RWPE2 (cell line): ENCODE data around the gene ATG4B.

ENCODE experiments used
- ATAC-seq: fragments of 200-7000 bp; cut with Tn5 transposase; 3 replicates; pipeline ENCODE4 v1.9.1; 2021; ENCODE audit warnings: low read depth
- DNase-seq: peaks from one replicate; pipeline ENCODE4 v3.0.0-alpha.2; 2020; ENCODE audit warnings: low spot score
- H3K27ac ChIP-seq: fragments of 450-650 bp; 2 replicates; pipeline ENCODE4 v1.5.1; 2017; ENCODE audit warnings: mild to moderate bottlenecking; ENCODE audit not compliant: poor library complexity, severe bottlenecking
- H3K27me3 ChIP-seq: fragments of 250-450 bp; sonication (Bioruptor Pico); 2 replicates; pipeline ENCODE4 v1.5.1; 2021; ENCODE audit warnings: mild to moderate bottlenecking, moderate library complexity; ENCODE audit not compliant: insufficient read depth, poor library complexity, severe bottlenecking
- H3K36me3 ChIP-seq: fragments of 250-450 bp; sonication (Bioruptor Pico); 2 replicates; pipeline ENCODE4 v1.5.1; 2020; ENCODE audit warnings: low read depth, mild to moderate bottlenecking, moderate library complexity
- H3K4me1 ChIP-seq: fragments of 250-450 bp; sonication (Bioruptor Pico); 2 replicates; pipeline ENCODE4 v1.5.1; 2021; ENCODE audit warnings: mild to moderate bottlenecking, moderate library complexity; ENCODE audit not compliant: insufficient read depth, poor library complexity, severe bottlenecking
- H3K4me3 ChIP-seq: fragments of 250-450 bp; sonication (Bioruptor Pico); 2 replicates; pipeline ENCODE4 v1.5.1; 2021; ENCODE audit warnings: mild to moderate bottlenecking, moderate library complexity; ENCODE audit not compliant: severe bottlenecking
- H3K9me3 ChIP-seq: fragments of 250-450 bp; sonication (Bioruptor Pico); 2 replicates; pipeline ENCODE4 v1.5.1; 2021; ENCODE audit warnings: mild to moderate bottlenecking, moderate library complexity; ENCODE audit not compliant: severe bottlenecking
- TF ChIP-seq, protein P1 (sequence below): fragments of 450-650 bp; IDR thresholded peaks from one replicate; pipeline ENCODE4 v1.5.1; 2017; ENCODE audit warnings: mild to moderate bottlenecking, moderate library complexity; ENCODE audit not compliant: poor library complexity, severe bottlenecking

ATG4B gene

DNA sequence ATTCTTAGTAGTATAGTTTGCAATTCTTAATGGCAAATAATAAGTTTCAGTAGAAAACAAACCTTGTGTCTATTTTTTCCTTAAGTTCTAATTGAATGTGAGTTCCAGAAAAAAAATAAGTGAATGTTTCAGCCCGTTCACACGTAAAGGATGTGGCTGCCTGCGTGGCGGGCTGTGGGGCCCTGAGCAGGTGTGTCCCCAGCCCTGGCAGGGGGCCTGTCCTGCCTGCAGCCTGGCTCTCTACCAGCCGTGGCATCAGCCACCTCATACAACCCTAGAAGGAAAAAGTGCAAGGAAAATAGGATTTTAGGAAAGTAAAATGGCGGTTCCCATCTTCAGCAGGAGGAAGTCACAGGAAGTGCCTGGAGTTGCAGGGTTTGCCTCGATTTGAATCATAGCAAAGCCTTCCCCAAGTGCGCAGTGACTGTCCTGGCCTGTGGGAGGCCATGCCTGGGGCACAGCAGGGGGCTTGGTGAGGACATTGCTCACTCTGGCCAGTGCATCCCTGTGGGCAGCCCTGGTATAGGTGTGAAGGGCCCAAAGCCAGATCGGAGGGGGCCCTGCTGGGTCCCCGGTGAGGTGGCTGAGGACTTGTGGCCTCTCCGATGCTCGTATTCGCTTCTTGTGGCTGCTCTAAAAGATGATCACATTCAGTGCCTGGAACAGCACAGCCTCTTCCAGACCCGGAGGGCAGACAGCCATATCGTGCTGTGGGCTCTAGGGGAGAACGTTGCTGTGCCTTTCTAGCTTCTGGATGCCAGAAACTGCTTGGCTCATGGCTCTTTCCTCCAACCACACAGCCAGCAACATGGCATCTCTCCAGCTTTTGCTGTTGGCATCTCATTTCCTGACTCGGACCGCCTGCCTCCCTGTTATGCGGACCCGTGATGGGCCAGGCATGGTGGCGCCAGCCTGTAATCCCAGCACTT lies 36.6 kb downstream of the ATG4B start:
- TF ChIP-seq, protein P1, sequence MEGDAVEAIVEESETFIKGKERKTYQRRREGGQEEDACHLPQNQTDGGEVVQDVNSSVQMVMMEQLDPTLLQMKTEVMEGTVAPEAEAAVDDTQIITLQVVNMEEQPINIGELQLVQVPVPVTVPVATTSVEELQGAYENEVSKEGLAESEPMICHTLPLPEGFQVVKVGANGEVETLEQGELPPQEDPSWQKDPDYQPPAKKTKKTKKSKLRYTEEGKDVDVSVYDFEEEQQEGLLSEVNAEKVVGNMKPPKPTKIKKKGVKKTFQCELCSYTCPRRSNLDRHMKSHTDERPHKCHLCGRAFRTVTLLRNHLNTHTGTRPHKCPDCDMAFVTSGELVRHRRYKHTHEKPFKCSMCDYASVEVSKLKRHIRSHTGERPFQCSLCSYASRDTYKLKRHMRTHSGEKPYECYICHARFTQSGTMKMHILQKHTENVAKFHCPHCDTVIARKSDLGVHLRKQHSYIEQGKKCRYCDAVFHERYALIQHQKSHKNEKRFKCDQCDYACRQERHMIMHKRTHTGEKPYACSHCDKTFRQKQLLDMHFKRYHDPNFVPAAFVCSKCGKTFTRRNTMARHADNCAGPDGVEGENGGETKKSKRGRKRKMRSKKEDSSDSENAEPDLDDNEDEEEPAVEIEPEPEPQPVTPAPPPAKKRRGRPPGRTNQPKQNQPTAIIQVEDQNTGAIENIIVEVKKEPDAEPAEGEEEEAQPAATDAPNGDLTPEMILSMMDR = no peak
- Histone ChIP-seq H3K27me3 (no peaks in the 10 kb centered on the region), H3K4me1 (no peaks in the 10 kb centered on the region), H3K27ac (no peak overlapping the region), H3K9me3 (no peaks in the 10 kb centered on the region), H3K36me3 (peaks cover 34% of the 10 kb centered on the region), H3K4me3 (no peak overlapping the region)
- DNase-seq (no peak), ATAC-seq (0 out of 3 replicates have a peak, but pooled peaks have one; percentile 3)

DNA sequence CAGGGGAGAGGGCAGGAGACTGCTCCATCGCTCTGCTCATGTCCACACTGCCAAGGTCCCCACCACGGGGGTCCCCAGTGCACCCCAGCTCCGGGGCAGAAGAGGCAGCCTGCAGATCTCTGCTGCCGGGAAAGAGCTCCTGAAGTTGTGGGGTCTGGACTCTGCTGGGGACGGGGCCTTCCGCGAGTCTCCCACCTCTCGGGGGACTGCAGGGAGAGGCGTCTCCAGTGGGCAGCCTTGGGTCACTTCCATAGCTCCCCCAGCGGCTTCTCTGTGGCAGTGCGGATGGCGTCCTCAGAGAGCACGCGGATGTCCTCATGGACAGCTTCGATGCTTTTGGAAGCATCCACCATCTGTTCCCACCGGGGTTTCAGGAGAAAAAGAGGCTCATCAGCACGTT lies 38.4 kb downstream of the ATG4B start:
- H3K27ac ChIP-seq = no peak overlapping the region
- DNase-seq = no peak
- no peaks in the 10 kb centered on the region for H3K9me3 ChIP-seq
- peaks cover 49% of the 10 kb centered on the region for H3K36me3 ChIP-seq
- no peak for ATAC-seq
- H3K4me1 ChIP-seq = no peaks in the 10 kb centered on the region
- H3K4me3 ChIP-seq = no peak overlapping the region
- TF ChIP-seq, protein P1 = no peak
- H3K27me3 ChIP-seq = no peaks in the 10 kb centered on the region

DNA sequence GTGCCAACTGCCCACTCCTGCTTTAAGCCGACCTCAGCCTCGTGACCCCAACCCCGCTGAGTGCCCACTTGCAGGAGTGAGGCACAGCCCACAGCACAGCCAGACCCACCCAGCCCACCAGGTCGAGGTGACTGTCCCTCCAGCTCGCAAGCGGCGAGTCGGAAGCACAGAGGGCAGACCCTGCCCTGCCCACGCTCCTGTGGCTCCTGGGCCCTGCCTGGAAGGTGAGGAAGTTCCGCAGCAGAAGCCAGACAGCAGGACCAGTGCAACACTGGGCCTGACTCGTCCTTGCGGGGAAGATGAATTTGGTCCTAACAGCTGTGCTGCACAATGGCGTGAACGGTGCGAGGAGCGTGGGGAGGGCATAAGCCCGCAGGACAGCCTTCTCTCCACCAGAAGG lies 39.2 kb downstream of the ATG4B start:
- Histone ChIP-seq H3K4me1 (peaks cover 4% of the 10 kb centered on the region), H3K27ac (no peak overlapping the region), H3K36me3 (peaks cover 57% of the 10 kb centered on the region), H3K27me3 (no peaks in the 10 kb centered on the region), H3K4me3 (no peak overlapping the region), H3K9me3 (no peaks in the 10 kb centered on the region)
- TF ChIP-seq, protein P1 = no peak
- ATAC-seq = no peak
- DNase-seq = peak; percentile 58

DNA sequence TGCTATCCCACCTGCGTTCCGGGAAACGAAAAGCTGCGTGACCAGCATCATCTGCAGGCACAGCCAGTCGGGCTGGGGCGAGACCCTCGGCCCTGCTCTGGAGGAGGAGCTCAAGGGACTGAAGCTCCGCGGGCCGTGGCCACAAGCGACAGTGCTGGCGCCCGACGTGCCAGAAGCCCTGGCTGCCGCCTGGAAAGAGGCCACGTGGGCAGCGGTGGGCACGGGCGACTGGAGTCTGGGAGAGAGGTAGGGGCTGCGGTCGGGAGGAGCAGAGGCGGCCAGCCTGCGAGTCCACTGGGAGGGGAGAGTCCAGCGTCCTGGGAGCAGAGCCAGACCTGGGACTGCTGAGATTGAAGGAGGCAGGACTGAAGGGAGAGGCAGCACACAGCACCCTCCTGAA lies 39.9 kb downstream of the ATG4B start:
- Histone ChIP-seq H3K36me3 (peaks cover 61% of the 10 kb centered on the region), H3K27me3 (no peaks in the 10 kb centered on the region), H3K4me1 (peaks cover 4% of the 10 kb centered on the region), H3K4me3 (no peak overlapping the region), H3K27ac (no peak overlapping the region), H3K9me3 (no peaks in the 10 kb centered on the region)
- ATAC-seq (no peak), DNase-seq (peak; percentile 57)
- TF ChIP-seq, protein P1 = no peak

DNA sequence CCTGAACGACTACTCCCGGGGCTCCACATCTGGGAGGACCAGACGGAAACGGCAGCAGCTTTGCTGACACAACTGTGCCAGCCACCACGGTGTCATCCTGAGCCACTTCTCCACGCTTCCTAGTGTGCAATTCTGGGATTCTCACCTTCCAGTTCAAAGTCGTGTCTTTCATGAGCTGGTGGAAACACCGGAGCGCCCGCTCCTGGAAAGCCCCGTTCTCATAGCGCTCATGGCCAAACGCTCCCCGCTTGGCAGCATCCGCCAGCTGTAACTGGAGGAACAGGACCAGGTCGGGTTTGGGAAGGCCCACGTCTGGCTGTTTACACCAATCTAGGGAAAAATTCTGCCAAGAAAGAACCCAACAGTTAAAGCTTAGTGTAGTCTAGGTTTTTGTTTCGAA lies 40.8 kb downstream of the ATG4B start:
- ATAC-seq (no peak), DNase-seq (no peak)
- Histone ChIP-seq H3K4me1 (peaks cover 4% of the 10 kb centered on the region), H3K36me3 (peaks cover 68% of the 10 kb centered on the region), H3K27ac (no peak overlapping the region), H3K4me3 (no peak overlapping the region), H3K9me3 (no peaks in the 10 kb centered on the region), H3K27me3 (no peaks in the 10 kb centered on the region)
- TF ChIP-seq, protein P1 = no peak
